Measurements from ENCODE around the gene GGCX. TPM values are rescaled to one million over a fixed set of nuclear protein-coding genes. Genes with fewer than 3 reads are reported as not detected.

Gene GGCX
- total and polyA plus RNA-seq, 9 of the 15 experiments (the other 6 are each of a cell fraction or from before 2014, with no cell fraction given) = 14.4 to 47.1 (median 28.1) TPM

DNA sequence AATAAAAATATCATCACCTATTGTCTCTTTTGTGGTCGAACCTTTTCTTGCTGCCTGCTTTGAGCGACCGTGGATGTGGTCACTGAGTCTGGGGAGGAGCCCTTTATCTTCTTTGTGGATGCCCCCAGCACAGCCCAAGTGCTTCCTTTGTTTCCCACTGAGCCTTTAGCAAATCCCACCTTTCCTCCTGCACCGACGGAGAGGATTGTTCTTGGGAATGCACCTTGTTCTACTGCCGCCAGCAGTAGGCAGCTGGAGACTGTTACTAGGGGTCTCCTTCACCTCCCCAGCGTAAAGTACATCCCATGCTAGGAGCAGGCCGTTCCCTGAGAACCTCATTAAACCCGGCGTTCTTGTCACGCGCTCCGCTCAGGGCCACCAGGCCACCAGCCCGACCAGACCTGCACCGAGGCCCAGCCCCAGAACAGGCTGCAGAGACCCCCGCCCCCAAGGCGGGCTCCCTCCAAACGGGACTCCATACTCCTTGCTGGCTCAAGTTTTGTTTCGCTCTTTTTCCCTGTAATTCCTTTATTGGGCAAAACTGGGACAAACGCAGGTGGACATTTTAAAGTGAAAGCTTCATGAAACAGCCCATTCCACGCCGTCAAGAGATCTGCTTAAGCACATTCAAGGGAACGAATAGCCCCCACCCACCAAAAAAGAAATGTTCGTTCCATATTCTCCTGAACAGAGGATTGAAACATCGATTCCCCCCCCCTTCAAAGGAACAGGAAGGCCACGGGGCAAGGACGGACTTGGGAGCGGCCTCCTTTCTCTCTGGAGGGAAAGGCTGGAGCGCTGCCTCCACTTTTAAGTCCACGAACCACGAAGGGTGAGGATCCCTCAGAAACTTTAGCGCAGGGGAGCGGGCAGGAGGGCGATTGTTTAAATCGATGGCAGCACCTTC, 23.4 kb downstream of the GGCX start (continued):
- TF ChIP-seq, protein P1, sequence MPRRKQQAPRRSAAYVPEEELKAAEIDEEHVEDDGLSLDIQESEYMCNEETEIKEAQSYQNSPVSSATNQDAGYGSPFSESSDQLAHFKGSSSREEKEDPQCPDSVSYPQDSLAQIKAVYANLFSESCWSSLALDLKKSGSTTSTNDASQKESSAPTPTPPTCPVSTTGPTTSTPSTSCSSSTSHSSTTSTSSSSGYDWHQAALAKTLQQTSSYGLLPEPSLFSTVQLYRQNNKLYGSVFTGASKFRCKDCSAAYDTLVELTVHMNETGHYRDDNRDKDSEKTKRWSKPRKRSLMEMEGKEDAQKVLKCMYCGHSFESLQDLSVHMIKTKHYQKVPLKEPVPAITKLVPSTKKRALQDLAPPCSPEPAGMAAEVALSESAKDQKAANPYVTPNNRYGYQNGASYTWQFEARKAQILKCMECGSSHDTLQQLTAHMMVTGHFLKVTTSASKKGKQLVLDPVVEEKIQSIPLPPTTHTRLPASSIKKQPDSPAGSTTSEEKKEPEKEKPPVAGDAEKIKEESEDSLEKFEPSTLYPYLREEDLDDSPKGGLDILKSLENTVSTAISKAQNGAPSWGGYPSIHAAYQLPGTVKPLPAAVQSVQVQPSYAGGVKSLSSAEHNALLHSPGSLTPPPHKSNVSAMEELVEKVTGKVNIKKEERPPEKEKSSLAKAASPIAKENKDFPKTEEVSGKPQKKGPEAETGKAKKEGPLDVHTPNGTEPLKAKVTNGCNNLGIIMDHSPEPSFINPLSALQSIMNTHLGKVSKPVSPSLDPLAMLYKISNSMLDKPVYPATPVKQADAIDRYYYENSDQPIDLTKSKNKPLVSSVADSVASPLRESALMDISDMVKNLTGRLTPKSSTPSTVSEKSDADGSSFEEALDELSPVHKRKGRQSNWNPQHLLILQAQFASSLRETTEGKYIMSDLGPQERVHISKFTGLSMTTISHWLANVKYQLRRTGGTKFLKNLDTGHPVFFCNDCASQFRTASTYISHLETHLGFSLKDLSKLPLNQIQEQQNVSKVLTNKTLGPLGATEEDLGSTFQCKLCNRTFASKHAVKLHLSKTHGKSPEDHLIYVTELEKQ (CRISPR knock-in tag; IDR thresholded peaks at IDR 0.05) = no peak
- TF ChIP-seq NCOR1 (IDR thresholded peaks at IDR 0.05) = 0 out of 2 replicates have a peak, but pooled peaks have one; percentile 8
- TF ChIP-seq ZNF586 (CRISPR knock-in tag; conservative IDR thresholded peaks at IDR 0.05) = no peak
- TF ChIP-seq PHB2 (IDR thresholded peaks at IDR 0.05; ENCODE audit: low read depth) = no peak
- TF ChIP-seq RBBP5 (IDR thresholded peaks at IDR 0.05; ENCODE audit: borderline replicate concordance, insufficient read depth, low read length, poor library complexity, severe bottlenecking) = peak; percentile 57
- TF ChIP-seq MXI1 (IDR thresholded peaks at IDR 0.05; ENCODE audit: low read depth, low read length) = no peak
- no peak for TF ChIP-seq ZNF408 (CRISPR knock-in tag; IDR thresholded peaks at IDR 0.05; ENCODE audit: low read depth)
- no peak for TF ChIP-seq CHD2 (IDR thresholded peaks at IDR 0.05; ENCODE audit: low read depth, low read length)
- TF ChIP-seq JUND (IDR thresholded peaks at IDR 0.05; ENCODE audit: borderline replicate concordance, low read depth, low read length) = no peak
- TF ChIP-seq JUND (tag; IDR thresholded peaks at IDR 0.05; ENCODE audit: borderline replicate concordance, low read depth, low read length) = 0 out of 3 replicates have a peak, but pooled peaks have one; percentile 7
- TF ChIP-seq IRF2 (CRISPR knock-in tag; IDR thresholded peaks at IDR 0.05) = no peak
- TF ChIP-seq, protein P2, sequence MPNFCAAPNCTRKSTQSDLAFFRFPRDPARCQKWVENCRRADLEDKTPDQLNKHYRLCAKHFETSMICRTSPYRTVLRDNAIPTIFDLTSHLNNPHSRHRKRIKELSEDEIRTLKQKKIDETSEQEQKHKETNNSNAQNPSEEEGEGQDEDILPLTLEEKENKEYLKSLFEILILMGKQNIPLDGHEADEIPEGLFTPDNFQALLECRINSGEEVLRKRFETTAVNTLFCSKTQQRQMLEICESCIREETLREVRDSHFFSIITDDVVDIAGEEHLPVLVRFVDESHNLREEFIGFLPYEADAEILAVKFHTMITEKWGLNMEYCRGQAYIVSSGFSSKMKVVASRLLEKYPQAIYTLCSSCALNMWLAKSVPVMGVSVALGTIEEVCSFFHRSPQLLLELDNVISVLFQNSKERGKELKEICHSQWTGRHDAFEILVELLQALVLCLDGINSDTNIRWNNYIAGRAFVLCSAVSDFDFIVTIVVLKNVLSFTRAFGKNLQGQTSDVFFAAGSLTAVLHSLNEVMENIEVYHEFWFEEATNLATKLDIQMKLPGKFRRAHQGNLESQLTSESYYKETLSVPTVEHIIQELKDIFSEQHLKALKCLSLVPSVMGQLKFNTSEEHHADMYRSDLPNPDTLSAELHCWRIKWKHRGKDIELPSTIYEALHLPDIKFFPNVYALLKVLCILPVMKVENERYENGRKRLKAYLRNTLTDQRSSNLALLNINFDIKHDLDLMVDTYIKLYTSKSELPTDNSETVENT (CRISPR knock-in tag; IDR thresholded peaks at IDR 0.05) = no peak
- TF ChIP-seq JUNB (CRISPR knock-in tag; conservative IDR thresholded peaks at IDR 0.05) = no peak
- TF ChIP-seq ZNF561 (CRISPR knock-in tag; conservative IDR thresholded peaks at IDR 0.05) = no peak
- TF ChIP-seq FOXA3 (CRISPR knock-in tag; conservative IDR thresholded peaks at IDR 0.05 in 1 of 2, IDR thresholded peaks at IDR 0.05 in 1 of 2) = no peak
- peak; percentile 29; the same call in 1 of the 2 replicates for TF ChIP-seq ETV1 (tag; conservative IDR thresholded peaks at IDR 0.05; ENCODE audit: low read depth)
- TF ChIP-seq ZBTB9 (CRISPR knock-in tag; IDR thresholded peaks at IDR 0.05) = no peak; the same call in 1 of the 2 replicates
- no peak for TF ChIP-seq PHTF2 (CRISPR knock-in tag; IDR thresholded peaks at IDR 0.05)
- TF ChIP-seq HSF4 (CRISPR knock-in tag; IDR thresholded peaks at IDR 0.05; ENCODE audit: borderline replicate concordance) = no peak
- no peak for TF ChIP-seq COPS2 (conservative IDR thresholded peaks at IDR 0.05)
- TF ChIP-seq KLF6 (CRISPR knock-in tag; IDR thresholded peaks at IDR 0.05; ENCODE audit: borderline replicate concordance) = no peak; the same call in 1 of the 2 replicates

Data from K562 (cell line).